ENCODE data around the gene SERTM2.

- TF ChIP-seq EZH2 (IDR thresholded peaks at IDR 0.05; ENCODE audit: borderline replicate concordance) (no peak), CTCF (IDR thresholded peaks at IDR 0.05; ENCODE audit: poor library complexity) (no peak)
These were observed 31.8 kb downstream of the SERTM2 start for GRCh38 chrX:111543212-111543741.

Measured in hepatocyte (in vitro differentiated cells).